CD14-positive monocyte (primary cell): ENCODE results near the gene TRIM9. TPM values are rescaled to one million over a fixed set of nuclear protein-coding genes. Genes with fewer than 3 reads are reported as not detected.

Source experiments
- DNase-seq, 3 donors: peaks; one replicate each; pipeline ENCODE4 v3.0.0-alpha.2; 2011 to 2022
- H2AFZ ChIP-seq: 2 replicates; pipeline ENCODE4 v1.6.0; 2012; ENCODE audit warnings: mild to moderate bottlenecking, low read depth, low read length, inconsistent platforms; ENCODE audit not compliant: insufficient read depth, poor library complexity, severe bottlenecking
- H3K27ac ChIP-seq, 2 donors: 1 replicate in 1 of 2; 2 replicates in 1 of 2; pipeline ENCODE4 v1.5.1; 2012 to 2013; ENCODE audit warnings: low read length in 2 of 2, control low read depth in 1 of 2, inconsistent platforms in 1 of 2, low read depth in 1 of 2, mild to moderate bottlenecking in 1 of 2
- H3K27me3 ChIP-seq, 2 donors: one replicate each; pipeline versions ENCODE4 v1.6.0 to v1.6.1; 2011 to 2013; ENCODE audit warnings: low read length in 2 of 2; ENCODE audit not compliant: control insufficient read depth in 2 of 2, insufficient read depth in 2 of 2
- H3K36me3 ChIP-seq, 2 donors: replicated peaks in 1 of 2; 1 replicate in 1 of 2; 2 replicates in 1 of 2; pipeline versions ENCODE4 v1.5.1 to v1.6.1; 2012 to 2013; ENCODE audit warnings: low read length in 2 of 2, control low read depth in 1 of 2, inconsistent platforms in 1 of 2, mild to moderate bottlenecking in 1 of 2; ENCODE audit not compliant: insufficient read depth in 2 of 2, control insufficient read depth in 1 of 2
- H3K4me1 ChIP-seq, 2 donors: 1 replicate in 1 of 2; 2 replicates in 1 of 2; pipeline versions ENCODE4 v1.5.1 to v1.6.1; 2012 to 2013; ENCODE audit warnings: low read length in 2 of 2, control low read depth in 1 of 2, inconsistent platforms in 1 of 2, mild to moderate bottlenecking in 1 of 2, moderate library complexity in 1 of 2; ENCODE audit not compliant: insufficient read depth in 2 of 2, control insufficient read depth in 1 of 2
- H3K4me2 ChIP-seq: replicated peaks from 2 replicates; pipeline ENCODE3; 2012; ENCODE audit warnings: low read length, moderate library complexity, mild to moderate bottlenecking; ENCODE audit not compliant: poor library complexity, severe bottlenecking; ENCODE audit errors: extremely low read depth
- H3K4me3 ChIP-seq, 3 experiments: fragments of 200-600 bp in 1 of 3; sonication (generic) in 1 of 3; replicated peaks in 1 of 3; 1 replicate in 2 of 3; 2 replicates in 1 of 3; pipeline ENCODE4 v1.5.1; 2011 to 2013; ENCODE audit warnings: low read length in 3 of 3, mild to moderate bottlenecking in 3 of 3, control low read depth in 2 of 3, low read depth in 2 of 3, inconsistent platforms in 1 of 3, moderate library complexity in 1 of 3
- H3K79me2 ChIP-seq: 2 replicates; pipeline ENCODE4 v1.6.0; 2012; ENCODE audit warnings: mild to moderate bottlenecking, control low read depth, inconsistent platforms, low read length, moderate library complexity; ENCODE audit not compliant: insufficient read depth
- H3K9ac ChIP-seq: 2 replicates; pipeline ENCODE4 v1.6.0; 2017; ENCODE audit warnings: low read length, mild to moderate bottlenecking; ENCODE audit not compliant: insufficient read depth, poor library complexity, severe bottlenecking
- H3K9me3 ChIP-seq, 2 donors: replicated peaks in 1 of 2; 1 replicate in 1 of 2; 2 replicates in 1 of 2; pipeline versions ENCODE4 v1.5.1 to v1.6.1; 2012 to 2013; ENCODE audit warnings: low read length in 2 of 2, control low read depth in 1 of 2; ENCODE audit not compliant: control insufficient read depth in 1 of 2, insufficient read depth in 1 of 2
- H4K20me1 ChIP-seq: 2 replicates; pipeline ENCODE4 v1.6.0; 2012; ENCODE audit warnings: mild to moderate bottlenecking, low read length, control low read depth, moderate library complexity; ENCODE audit not compliant: insufficient read depth
- H3K27ac Mint-ChIP-seq, 7 donors: one replicate each; pipeline ENCODE4 v1.8.0; 2020; ENCODE audit warnings: mild to moderate bottlenecking in 7 of 7, mixed read lengths in 7 of 7, moderate library complexity in 6 of 7, inconsistent platforms in 2 of 7
- H3K27me3 Mint-ChIP-seq, 3 donors: one replicate each; pipeline ENCODE4 v1.8.0; 2021 to 2022; ENCODE audit warnings: low read depth in 3 of 3, mild to moderate bottlenecking in 3 of 3, mixed read lengths in 3 of 3, moderate library complexity in 3 of 3, inconsistent platforms in 1 of 3
- H3K36me3 Mint-ChIP-seq, 2 donors: one replicate each; pipeline ENCODE4 v1.8.0; 2020; ENCODE audit warnings: mixed read lengths in 2 of 2, inconsistent platforms in 1 of 2, mild to moderate bottlenecking in 1 of 2
- H3K4me1 Mint-ChIP-seq: one replicate; pipeline ENCODE4 v1.8.0; 2020; ENCODE audit warnings: mild to moderate bottlenecking, mixed read lengths
- H3K4me3 Mint-ChIP-seq, 2 donors: one replicate each; pipeline ENCODE4 v1.8.0; 2020; ENCODE audit warnings: mild to moderate bottlenecking in 2 of 2, mixed read lengths in 2 of 2, moderate library complexity in 1 of 2
- H3K9me3 Mint-ChIP-seq, 7 donors: one replicate each; pipeline ENCODE4 v1.8.0; 2020 to 2022; ENCODE audit warnings: mixed read lengths in 7 of 7, mild to moderate bottlenecking in 6 of 7, moderate library complexity in 6 of 7, inconsistent platforms in 2 of 7
- CTCF ChIP-seq: fragments of 200-600 bp; IDR thresholded peaks from one replicate; pipeline ENCODE4 v1.8.0; 2022; ENCODE audit warnings: antibody characterized with exemption, mild to moderate bottlenecking
- WGBS: methylation state at CpG from one replicate; pipeline ENCODE4 v1.1.5; 2013; ENCODE audit warnings: missing lambda C conversion rate; ENCODE audit not compliant: insufficient coverage; 5-methylcytosine and 5-hydroxymethylcytosine counted together
- intact Hi-C, 2 donors: fragments of 100-400 bp; cut with micrococcal nuclease; formaldehyde crosslinking; loops; one replicate each; pipeline versions ENCODE4 v1.15.0 to v1.15.1; 2023
- polyA plus RNA-seq, 3 donors: library from polyadenylated mRNA; depleted of rRNA in 1 of 3; unstranded in 2 of 3; stranded (reverse) in 1 of 3; fragments of 300-500 nt in 2 of 3; fragments of >200 nt in 1 of 3; fragmentation: Illumina TruSeq in 2 of 3; gene quantifications; 1 replicate in 2 of 3; 2 replicates in 1 of 3; pipeline ENCODE4 v1.2.3, GENCODE V29; 2012 to 2021

Gene TRIM9
- polyA plus RNA-seq, 3 donors = 0.01 TPM; not detected in 2

GRCh38 chr14:51121096-51121495, 26.2 kb upstream of the TRIM9 start:
- no peaks in the 10 kb centered on the region for H3K4me1 Mint-ChIP-seq
- H2AFZ ChIP-seq = no peak overlapping the region
- no peaks in the 10 kb centered on the region for H3K4me1 ChIP-seq
- H4K20me1 ChIP-seq = no peaks in the 10 kb centered on the region
- no peak overlapping the region for H3K4me3 Mint-ChIP-seq
- H3K79me2 ChIP-seq = no peaks in the 10 kb centered on the region
- no peaks in the 10 kb centered on the region for H3K9me3 ChIP-seq
- no peaks in the 10 kb centered on the region for H3K27me3 ChIP-seq
- H3K4me3 ChIP-seq = no peak overlapping the region
- H3K4me2 ChIP-seq = no peak overlapping the region
- no peaks in the 10 kb centered on the region for H3K36me3 ChIP-seq
- peaks cover 0 to 5% (median 2%) of the 10 kb centered on the region in 7 donors for H3K9me3 Mint-ChIP-seq
- intact Hi-C loops = no loop called here
- DNase-seq = no peak
- TF ChIP-seq CTCF = no peak
- H3K27ac Mint-ChIP-seq = no peak overlapping the region
- no CpG with 5 or more reads among the region's 3 CpGs for WGBS
- no peaks in the 10 kb centered on the region for H3K36me3 Mint-ChIP-seq
- H3K27me3 Mint-ChIP-seq = peaks cover 0 to 1% (median 0%) of the 10 kb centered on the region in 3 donors
- no peak overlapping the region for H3K27ac ChIP-seq
- no peak overlapping the region for H3K9ac ChIP-seq

- no peak for TF ChIP-seq CTCF
- peaks cover 0 to 3% (median 0%) of the 10 kb centered on the region in 7 donors for H3K9me3 Mint-ChIP-seq
- no peak for DNase-seq
- no peak overlapping the region for H3K9ac ChIP-seq
- H3K27ac ChIP-seq = no peak overlapping the region
- H3K27ac Mint-ChIP-seq = no peak overlapping the region
- H3K9me3 ChIP-seq = no peaks in the 10 kb centered on the region
- H3K79me2 ChIP-seq = no peaks in the 10 kb centered on the region
- H3K36me3 Mint-ChIP-seq = no peaks in the 10 kb centered on the region
- H4K20me1 ChIP-seq = no peaks in the 10 kb centered on the region
- H3K27me3 Mint-ChIP-seq = peaks cover 0 to 1% (median 0%) of the 10 kb centered on the region in 3 donors
- no peak overlapping the region for H3K4me3 Mint-ChIP-seq
- intact Hi-C loops = no loop called here
- H3K36me3 ChIP-seq = no peaks in the 10 kb centered on the region
- WGBS = 100% methylated on average over 2 of the region's 4 CpGs
- H3K4me3 ChIP-seq = no peak overlapping the region
- H3K4me1 Mint-ChIP-seq = no peaks in the 10 kb centered on the region
- H3K4me2 ChIP-seq = no peak overlapping the region
- no peak overlapping the region for H2AFZ ChIP-seq
- no peaks in the 10 kb centered on the region for H3K27me3 ChIP-seq
- H3K4me1 ChIP-seq = no peaks in the 10 kb centered on the region
These were observed 24.6 kb upstream of the TRIM9 start for GRCh38 chr14:51119411-51120051.
